Smooth muscle cell of trachea (primary cell): Measurements from ENCODE around the gene USP37. TPM values are rescaled to one million over a fixed set of nuclear protein-coding genes. Genes with fewer than 3 reads are reported as not detected.

ENCODE experiments used
- total RNA-seq: library from RNA; depleted of rRNA; stranded (reverse); fragments of >200 nt; gene quantifications from 2 replicates; pipeline ENCODE4 v1.2.1, GENCODE V29; 2014

USP37 gene
- 7.3 and 7.4 TPM in 2 replicates for total RNA-seq

GRCh38 chr2:218568190-218569037 is at the start of gene USP37, which contains the start of gene CNOT9:
Gene USP37, minus strand, starts transcription at chr2:218568351. Its CDS starts 9,698 bp downstream, at chr2:218558653.
Gene CNOT9, plus strand, starts transcription at chr2:218568839. Its CDS starts 116 bp downstream, at chr2:218568955.

GRCh38 chr2:218607436-218608115 is 39.4 kb upstream of the USP37 start, which contains the start of gene PLCD4:
Gene PLCD4, plus strand, starts transcription at chr2:218607899. Its CDS starts 7,841 bp downstream, at chr2:218615740.

DNA sequence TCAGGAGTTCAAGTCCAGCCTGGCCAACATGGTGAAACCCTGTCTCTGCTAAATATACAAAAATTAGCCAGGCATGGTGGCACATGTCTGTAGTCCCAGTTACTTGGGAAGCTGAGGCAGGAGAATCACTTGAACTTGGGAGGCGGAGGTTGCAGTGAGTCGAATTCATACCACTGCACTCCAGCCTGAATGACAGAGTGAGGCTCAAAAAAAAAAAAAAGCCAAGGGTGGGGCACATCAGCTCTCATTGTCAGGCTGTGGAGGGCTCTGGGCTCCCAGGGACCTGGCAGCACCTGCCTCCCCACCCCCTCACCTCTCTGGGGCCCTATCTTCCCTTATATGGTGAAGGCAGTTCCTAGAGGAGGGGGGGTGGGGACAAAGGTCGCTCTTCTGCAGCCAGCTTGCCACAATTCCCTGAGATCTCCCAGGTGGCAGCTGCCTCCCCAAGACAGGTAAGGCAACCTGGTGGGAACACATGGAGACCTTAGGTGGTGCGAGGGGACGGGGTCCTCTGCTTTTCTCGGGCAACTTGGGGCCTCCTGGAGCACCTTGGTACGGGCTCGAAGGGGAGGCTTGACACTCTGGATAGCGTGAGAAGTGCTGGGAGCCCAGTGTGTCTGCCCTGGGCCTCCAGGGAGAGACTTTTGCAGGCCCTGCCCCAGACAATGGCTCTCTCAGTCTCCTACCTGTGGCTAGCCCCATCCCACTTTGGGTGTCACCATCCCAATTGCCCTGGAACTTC is 149.3 kb downstream of the USP37 start, which contains the start of gene VIL1:
TSS of gene VIL1 (plus strand) at position 407 of the 742 bp plus-strand sequence. CDS start 4,656 bp downstream, outside the sequence.

Other genes with a start within 250 kb of the USP37 start
- gene CATIP, start 211.5 kb downstream of the USP37 start, total RNA-seq = 0.17 TPM in 1 of 2 replicates, not detected in the other
- under 0.01 and 0.33 TPM in 2 replicates for gene SLC11A1, start 186.1 kb downstream of the USP37 start, total RNA-seq
- 53.4 and 88.0 TPM in 2 replicates for gene CTDSP1, start 168.5 kb downstream of the USP37 start, total RNA-seq
- gene VIL1, start 149.2 kb downstream of the USP37 start, total RNA-seq = not detected in 2 replicates
- 33.4 and 40.7 TPM in 2 replicates for gene CNOT9, start 488 bp upstream of the USP37 start, total RNA-seq
- 9.1 and 11.8 TPM in 2 replicates for gene PLCD4, start 39.5 kb upstream of the USP37 start, total RNA-seq
- gene ZNF142, start 91.3 kb upstream of the USP37 start, total RNA-seq = 10.2 and 12.1 TPM in 2 replicates
- gene BCS1L, start 91.3 kb upstream of the USP37 start, total RNA-seq = 32.3 and 41.9 TPM in 2 replicates
- gene RNF25, start 103.7 kb upstream of the USP37 start, total RNA-seq = 19.6 and 28.4 TPM in 2 replicates
- 37.2 and 46.1 TPM in 2 replicates for gene STK36, start 103.7 kb upstream of the USP37 start, total RNA-seq
- gene TTLL4, start 142.5 kb upstream of the USP37 start, total RNA-seq = 6.3 and 14.2 TPM in 2 replicates
- 19.1 and 53.1 TPM in 2 replicates for gene CYP27A1, start 213.8 kb upstream of the USP37 start, total RNA-seq